Activated naive CD8-positive, alpha-beta T cell treated with anti-CD3 and anti-CD28 coated beads, Interleukin-2, amount 50 U/mL, for 24 hours (primary cell): ENCODE measurements around the gene WDR4.
A peak's percentile ranks its signal among the peaks of the same experiment; 100 is the strongest.
"Not testable (repeated sequence)": the region's sequence is repeated elsewhere in the genome, so short reads cannot be mapped to it uniquely, and the experiment has no call there.

Experiments used
- ATAC-seq: fragments of 150-1000 bp; cut with Tn5 transposase; one replicate; pipeline ENCODE4 v1.10.0; 2021
- DNase-seq: peaks from one replicate; pipeline ENCODE4 v3.0.0; 2021
- H3K27ac Mint-ChIP-seq: one replicate; pipeline ENCODE4 v1.8.0; 2021; ENCODE audit warnings: mild to moderate bottlenecking, mixed read lengths
- H3K27me3 Mint-ChIP-seq: one replicate; pipeline ENCODE4 v1.8.0; 2021; ENCODE audit warnings: mixed read lengths
- H3K36me3 Mint-ChIP-seq: one replicate; pipeline ENCODE4 v1.8.0; 2021; ENCODE audit warnings: low read depth, mixed read lengths
- H3K4me1 Mint-ChIP-seq: one replicate; pipeline ENCODE4 v1.8.0; 2021; ENCODE audit warnings: mixed read lengths
- H3K4me3 Mint-ChIP-seq: one replicate; pipeline ENCODE4 v1.8.0; 2021; ENCODE audit warnings: mild to moderate bottlenecking, moderate library complexity, mixed read lengths
- H3K9me3 Mint-ChIP-seq: one replicate; pipeline ENCODE4 v1.8.0; 2021; ENCODE audit warnings: mixed read lengths

WDR4 gene

GRCh38 chr21:42809171-42809570 is 70.2 kb downstream of the WDR4 start:
- no peaks in the 10 kb centered on the region for H3K27me3 Mint-ChIP-seq
- no peaks in the 10 kb centered on the region for H3K4me1 Mint-ChIP-seq
- H3K9me3 Mint-ChIP-seq: no peaks in the 10 kb centered on the region
- ATAC-seq: no peak
- no peak overlapping the region for H3K4me3 Mint-ChIP-seq
- H3K36me3 Mint-ChIP-seq: no peaks in the 10 kb centered on the region
- no peak for DNase-seq
- no peak overlapping the region for H3K27ac Mint-ChIP-seq

GRCh38 chr21:42807938-42808613 is 71.3 kb downstream of the WDR4 start:
- ATAC-seq: no peak
- H3K27ac Mint-ChIP-seq: no peak overlapping the region
- no peaks in the 10 kb centered on the region for H3K36me3 Mint-ChIP-seq
- H3K9me3 Mint-ChIP-seq: no peaks in the 10 kb centered on the region
- no peaks in the 10 kb centered on the region for H3K4me1 Mint-ChIP-seq
- no peak overlapping the region for H3K4me3 Mint-ChIP-seq
- no peak for DNase-seq
- no peaks in the 10 kb centered on the region for H3K27me3 Mint-ChIP-seq

- H3K4me3 Mint-ChIP-seq, H3K9me3 Mint-ChIP-seq, H3K4me1 Mint-ChIP-seq, ATAC-seq, H3K27ac Mint-ChIP-seq, H3K36me3 Mint-ChIP-seq, DNase-seq, H3K27me3 Mint-ChIP-seq: not testable (repeated sequence)
These were observed 71.9 kb downstream of the WDR4 start for GRCh38 chr21:42807293-42807895.

GRCh38 chr21:42806509-42807140 is 72.7 kb downstream of the WDR4 start:
- Mint-ChIP-seq H3K27ac (no peak overlapping the region), H3K27me3 (no peaks in the 10 kb centered on the region), H3K4me1 (no peaks in the 10 kb centered on the region), H3K4me3 (no peak overlapping the region), H3K36me3 (no peaks in the 10 kb centered on the region), H3K9me3 (no peaks in the 10 kb centered on the region)
- no peak for DNase-seq
- ATAC-seq: no peak

- H3K4me3 Mint-ChIP-seq, H3K27me3 Mint-ChIP-seq, H3K4me1 Mint-ChIP-seq, H3K9me3 Mint-ChIP-seq, H3K27ac Mint-ChIP-seq, ATAC-seq, H3K36me3 Mint-ChIP-seq, DNase-seq: not testable (repeated sequence)
These were observed 77.7 kb downstream of the WDR4 start for GRCh38 chr21:42801616-42802015.

GRCh38 chr21:42799948-42800347 is 79.4 kb downstream of the WDR4 start:
- Mint-ChIP-seq H3K36me3 (no peaks in the 10 kb centered on the region), H3K9me3 (no peaks in the 10 kb centered on the region), H3K4me3 (no peak overlapping the region), H3K27ac (no peak overlapping the region), H3K27me3 (no peaks in the 10 kb centered on the region), H3K4me1 (peaks cover 9% of the 10 kb centered on the region)
- no peak for DNase-seq
- no peak for ATAC-seq

GRCh38 chr21:42799516-42799915 is 79.8 kb downstream of the WDR4 start:
- H3K4me3 Mint-ChIP-seq: no peak overlapping the region
- DNase-seq (no peak), ATAC-seq (peak; percentile 69)
- H3K9me3 Mint-ChIP-seq: no peaks in the 10 kb centered on the region
- peaks cover 9% of the 10 kb centered on the region for H3K4me1 Mint-ChIP-seq
- no peaks in the 10 kb centered on the region for H3K36me3 Mint-ChIP-seq
- H3K27me3 Mint-ChIP-seq: no peaks in the 10 kb centered on the region
- peak overlapping the region; percentile 55 for H3K27ac Mint-ChIP-seq
